ENCODE measurements around the gene FBP1. TPM values are rescaled to one million over a fixed set of nuclear protein-coding genes. Genes with fewer than 3 reads are reported as not detected.

Gene FBP1
- total RNA-seq, 1 experiment from 2014 or later: 1.9 TPM

GRCh38 chr9:94560237-94560636, 79.1 kb downstream of the FBP1 start:
- Mint-ChIP-seq H3K27me3 (ENCODE audit: low read depth) (no peaks in the 10 kb centered on the region; the same call in none of the 2 replicates), H3K4me1 (peaks cover 0 to 12% of the 10 kb centered on the region in 2 experiments; a peak in 3 of 4 replicates), H3K9me3 (no peaks in the 10 kb centered on the region), H3K4me3 (no peak overlapping the region), H3K36me3 (ENCODE audit: insufficient read depth in 1 of 3, low read depth in 3 of 3) (peaks cover 16 to 36% (median 34%) of the 10 kb centered on the region in 3 experiments; a peak in 6 of 7 replicates), H3K27ac (no peak overlapping the region)
- DNase-seq: no peak
- H3K4me1 ChIP-seq (ENCODE audit: insufficient read depth, low read length): no peaks in the 10 kb centered on the region
- H3K18ac ChIP-seq (ENCODE audit: insufficient read length, low read depth, low read length): no peak overlapping the region
- H4K8ac ChIP-seq (replicated peaks; ENCODE audit: insufficient read length, low read depth, low read length): no peak overlapping the region
- H3K79me1 ChIP-seq (ENCODE audit: insufficient read depth, low read depth, low read length, poor library complexity, severe bottlenecking): no peaks in the 10 kb centered on the region
- H3K14ac ChIP-seq (ENCODE audit: insufficient read depth, low read length): no peak overlapping the region
- no peak overlapping the region for H2BK5ac ChIP-seq (ENCODE audit: insufficient read length, low read length)
- no peak overlapping the region for H4K91ac ChIP-seq (ENCODE audit: insufficient read length, low read depth, low read length)
- no peaks in the 10 kb centered on the region for H3K27me3 ChIP-seq (ENCODE audit: insufficient read depth, low read length)
- no peak overlapping the region for H2AK5ac ChIP-seq (ENCODE audit: insufficient read length, low read length)
- no peak overlapping the region for H2BK12ac ChIP-seq (ENCODE audit: insufficient read length, low read depth, low read length)
- no peak overlapping the region for H3T11ph ChIP-seq (ENCODE audit: low read length)
- no peak overlapping the region for H2BK15ac ChIP-seq (ENCODE audit: low read depth, low read length)
- no peaks in the 10 kb centered on the region for H3K9me3 ChIP-seq (ENCODE audit: control insufficient read depth, low read depth, low read length)
- no CpG with 5 or more reads among the region's 6 CpGs for WGBS (ENCODE audit: extremely low coverage, insufficient read length, low lambda C conversion rate)
- no peak overlapping the region for H2BK120ac ChIP-seq (ENCODE audit: low read depth, low read length, poor library complexity, severe bottlenecking)
- no peak for TF ChIP-seq CTCF (conservative IDR thresholded peaks at IDR 0.05)
- no peak overlapping the region for H2BK20ac ChIP-seq (ENCODE audit: low read depth, low read length, poor library complexity, severe bottlenecking)
- peaks cover 8% of the 10 kb centered on the region for H3K23me2 ChIP-seq (ENCODE audit: insufficient read length, low read depth, low read length, poor library complexity, severe bottlenecking)
- no peak overlapping the region for H2AFZ ChIP-seq (ENCODE audit: low read length)
- H3K56ac ChIP-seq (ENCODE audit: insufficient read length, low read depth, low read length): no peak overlapping the region
- no peaks in the 10 kb centered on the region for H4K20me1 ChIP-seq (ENCODE audit: control insufficient read depth, insufficient read depth, insufficient read length)
- H3K9ac ChIP-seq (ENCODE audit: extremely low read depth, insufficient read length, low read length): no peak overlapping the region
- H3K4me2 ChIP-seq (ENCODE audit: insufficient read depth, insufficient read length, low read length): no peak overlapping the region
- H3K4ac ChIP-seq (ENCODE audit: low read depth, low read length): no peak overlapping the region
- H4K5ac ChIP-seq (ENCODE audit: insufficient read length, low read depth, low read length): no peak overlapping the region
- H3K79me2 ChIP-seq (ENCODE audit: insufficient read depth, low read length): no peaks in the 10 kb centered on the region
- no peak overlapping the region for H3K23ac ChIP-seq (ENCODE audit: insufficient read length, low read depth, low read length)
- no peak overlapping the region for H3K27ac ChIP-seq (ENCODE audit: insufficient read length, low read depth, low read length)

Data from H9 (cell line).